Measurements from ENCODE around the gene HIF1A. TPM values are rescaled to one million over a fixed set of nuclear protein-coding genes. Genes with fewer than 3 reads are reported as not detected.
"Not testable (repeated sequence)": the region's sequence is repeated elsewhere in the genome, so short reads cannot be mapped to it uniquely, and the experiment has no call there.

Gene HIF1A
- total and polyA plus RNA-seq, 2 donors (not counting 3 experiments of a cell fraction or from before 2014, with no cell fraction given), result 58.3 to 179 TPM

GRCh38 chr14:61744238-61744637 lies 48.9 kb downstream of the HIF1A start:
- BruUV-seq (replicated peaks), result no TSS peak
- Histone ChIP-seq H2AFZ (ENCODE audit: low read depth, low read length) (no peak overlapping the region), H3K27me3 (ENCODE audit: control insufficient read depth in 2 of 2, insufficient read depth in 2 of 2, low read length in 2 of 2) (no peaks in the 10 kb centered on the region), H3K4me3 (replicated peaks in 1 of 3; ENCODE audit: insufficient read depth in 1 of 3, low read depth in 1 of 3, low read length in 3 of 3) (no peak overlapping the region), H3K9ac (replicated peaks; ENCODE audit: extremely low read depth, insufficient read depth, low read length) (no peak overlapping the region), H3K4me1 (ENCODE audit: control insufficient read depth, extremely low read depth, insufficient read depth, low read length) (peaks cover 5% of the 10 kb centered on the region), H3K79me2 (ENCODE audit: control insufficient read depth, insufficient read depth, low read length) (peaks cover 84% of the 10 kb centered on the region), H3K36me3 (ENCODE audit: control insufficient read depth in 2 of 2, extremely low read depth in 1 of 2, insufficient read depth in 2 of 2, low read length in 2 of 2) (peaks cover 12 to 42% of the 10 kb centered on the region in 2 experiments), H4K20me1 (replicated peaks; ENCODE audit: control insufficient read depth, extremely low read depth, insufficient read depth, low read length) (peaks cover 6% of the 10 kb centered on the region), H3K9me1 (replicated peaks; ENCODE audit: control insufficient read depth, extremely low read depth, insufficient read depth, low read length) (no peaks in the 10 kb centered on the region), H3K27ac (ENCODE audit: insufficient read depth, low read depth, low read length) (no peak overlapping the region), H3K4me2 (ENCODE audit: insufficient read depth, low read length) (no peak overlapping the region), H3K9me3 (replicated peaks; ENCODE audit: control insufficient read depth, insufficient read depth, low read length) (no peaks in the 10 kb centered on the region)
- intact Hi-C loops (cut with micrococcal nuclease), result no loop called here
- DNase-seq (ENCODE audit: low read depth, low spot score) (no peak), FAIRE-seq (no peak)
- dilution Hi-C loops (cut with MboI; ENCODE audit: extremely low pct_ligation_motif_present, low sequenced_read_pairs), result loop anchor here (25.0 kb wide), 1 partner anchor 282 kb away; no protein-coding TSS in a partner anchor
- CTCF ChIA-PET, result interaction anchor here (0.9 kb wide), 1 partner anchor 382 kb away, joined by 4 read pairs; no protein-coding TSS in a partner anchor
- POLR2A ChIA-PET, result no interaction called here
- TF ChIP-seq EZH2 (IDR thresholded peaks at IDR 0.05; ENCODE audit: borderline replicate concordance, low read depth, low read length, severe bottlenecking) (no peak), JUN (IDR thresholded peaks at IDR 0.05; ENCODE audit: borderline replicate concordance, insufficient read depth, insufficient read length, low read depth) (no peak), MYC (IDR thresholded peaks at IDR 0.05; ENCODE audit: low read depth, low read length) (no peak), MAX (IDR thresholded peaks at IDR 0.05; ENCODE audit: insufficient read depth, insufficient read length) (no peak), POLR2AphosphoS5 (IDR thresholded peaks at IDR 0.05; ENCODE audit: insufficient read depth, low read depth, low read length) (no peak), CTCF (IDR thresholded peaks at IDR 0.05; ENCODE audit: extremely low read depth in 1 of 2, insufficient read depth in 1 of 2, low read depth in 1 of 2, low read length in 2 of 2) (no peak), GATA2 (IDR thresholded peaks at IDR 0.05; ENCODE audit: insufficient read depth, insufficient read length, low read depth, low read length) (no peak), POLR2A (IDR thresholded peaks at IDR 0.05; ENCODE audit: low read depth, low read length) (no peak), FOS (IDR thresholded peaks at IDR 0.05; ENCODE audit: borderline replicate concordance, insufficient read depth, low read length) (no peak)

GRCh38 chr14:61746346-61746745 lies 51.0 kb downstream of the HIF1A start:
- H3K4me1 ChIP-seq (ENCODE audit: control insufficient read depth, extremely low read depth, insufficient read depth, low read length), result peaks cover 13% of the 10 kb centered on the region
- intact Hi-C loops (cut with micrococcal nuclease); H3K9me3 ChIP-seq (replicated peaks; ENCODE audit: control insufficient read depth, insufficient read depth, low read length); H2AFZ ChIP-seq (ENCODE audit: low read depth, low read length); H3K27me3 ChIP-seq (ENCODE audit: control insufficient read depth in 2 of 2, insufficient read depth in 2 of 2, low read length in 2 of 2); H3K4me2 ChIP-seq (ENCODE audit: insufficient read depth, low read length); FAIRE-seq; H3K9ac ChIP-seq (replicated peaks; ENCODE audit: extremely low read depth, insufficient read depth, low read length); BruUV-seq (replicated peaks); H3K9me1 ChIP-seq (replicated peaks; ENCODE audit: control insufficient read depth, extremely low read depth, insufficient read depth, low read length); H3K4me3 ChIP-seq (replicated peaks in 1 of 3; ENCODE audit: insufficient read depth in 1 of 3, low read depth in 1 of 3, low read length in 3 of 3); DNase-seq (ENCODE audit: low read depth, low spot score); H3K27ac ChIP-seq (ENCODE audit: insufficient read depth, low read depth, low read length); H4K20me1 ChIP-seq (replicated peaks; ENCODE audit: control insufficient read depth, extremely low read depth, insufficient read depth, low read length): not testable (repeated sequence)
- ChIA-PET POLR2A (interaction anchor here (0.7 kb wide), 1 partner anchor 148 kb away, joined by 4 read pairs; no protein-coding TSS in a partner anchor), CTCF (interaction anchor here (0.5 to 2.3 kb wide), 10 partner anchors 16 to 382 kb away, joined by 3 to 13 read pairs (median 4); partner anchors contain the start of gene SNAPC1)
- H3K79me2 ChIP-seq (ENCODE audit: control insufficient read depth, insufficient read depth, low read length), result peaks cover 79% of the 10 kb centered on the region
- dilution Hi-C loops (cut with MboI; ENCODE audit: extremely low pct_ligation_motif_present, low sequenced_read_pairs), result loop anchor here (25.0 kb wide), 1 partner anchor 284 kb away; no protein-coding TSS in a partner anchor
- peaks cover 10 to 35% of the 10 kb centered on the region in 2 experiments for H3K36me3 ChIP-seq (ENCODE audit: control insufficient read depth in 2 of 2, extremely low read depth in 1 of 2, insufficient read depth in 2 of 2, low read length in 2 of 2)
